H1 (cell line): ENCODE data around the gene KIFC1. TPM values are rescaled to one million over a fixed set of nuclear protein-coding genes. Genes with fewer than 3 reads are reported as not detected.

ENCODE experiments used
- CEBPB ChIP-seq: IDR thresholded peaks from 2 replicates; pipeline ENCODE4 v1.6.1; 2012; ENCODE audit warnings: low read depth, low read length
- CTCF ChIP-seq, 3 experiments: IDR thresholded peaks; 1 replicate in 2 of 3; 2 replicates in 1 of 3; pipeline versions ENCODE4 v1.5.1 to v1.6.1; 2011; ENCODE audit warnings: low read length in 3 of 3, mild to moderate bottlenecking in 3 of 3, inconsistent platforms in 2 of 3, low read depth in 1 of 3, moderate library complexity in 1 of 3; ENCODE audit not compliant: insufficient read depth in 1 of 3; ENCODE audit errors: control extremely low read depth in 1 of 3
- HDAC6 ChIP-seq: IDR thresholded peaks from one replicate; pipeline ENCODE4 v1.7.1; 2012; ENCODE audit warnings: low read depth, mild to moderate bottlenecking, inconsistent platforms, low read length, moderate library complexity
- KDM1A ChIP-seq: fragments of 200-600, 300-600 bp; sonication (generic); IDR thresholded peaks from 2 replicates; pipeline ENCODE4 v1.7.1; 2016; ENCODE audit warnings: mild to moderate bottlenecking, low read length, borderline replicate concordance
- polyA plus RNA-seq, 7 experiments: library from polyadenylated mRNA; depleted of rRNA in 3 of 7; stranded (reverse) in 5 of 7; unstranded in 2 of 7; fragments of >200 nt in 5 of 7; fragments of 200-250 nt in 2 of 7; gene quantifications; 1 replicate in 5 of 7; 2 replicates in 1 of 7; 4 replicates in 1 of 7; pipeline versions ENCODE4 v1.2.1 to v1.2.3, GENCODE V29; 2011 to 2013; ENCODE audit warnings: missing spikeins in 2 of 7, mixed read lengths in 2 of 7
- total RNA-seq: library from RNA; stranded (reverse); fragmentation: NEBNext Ultra II Directional; extraction: Animal tissue kit (Norgen Biotek cat#: 25700); gene quantifications from 2 replicates; pipeline ENCODE4 v1.2.1, GENCODE V29; 2021

The KIFC1 gene
- total and polyA plus RNA-seq, 2 of the 8 experiments (the other 6 are each of a cell fraction or from before 2014, with no cell fraction given) = 46.6 to 64.3 TPM

GRCh38 chr6:33440649-33441309 lies 49.2 kb downstream of the KIFC1 start (continued):
- TF ChIP-seq CTCF (IDR thresholded peaks at IDR 0.05; ENCODE audit: control extremely low read depth in 1 of 3, insufficient read depth in 1 of 3, low read depth in 1 of 3, low read length in 3 of 3) = no peak
- TF ChIP-seq CEBPB = no peak
- TF ChIP-seq HDAC6 = no peak
- TF ChIP-seq KDM1A = no peak
- TF ChIP-seq, all 59 proteins: peak for 0
